Neural progenitor cell (in vitro differentiated cells): ENCODE results near the gene ARMH2.
"Not testable (repeated sequence)": the region's sequence is repeated elsewhere in the genome, so short reads cannot be mapped to it uniquely, and the experiment has no call there.

Source experiments
- CTCF ChIP-seq: fragments of 200-600 bp; sonication (generic); IDR thresholded peaks from 2 replicates; pipeline ENCODE4 v1.5.1; 2017; ENCODE audit warnings: antibody characterized with exemption, mild to moderate bottlenecking
- EZH2 ChIP-seq: fragments of 200-600 bp; sonication (generic); IDR thresholded peaks from 2 replicates; pipeline ENCODE4 v1.6.1; 2017; ENCODE audit warnings: antibody characterized with exemption, mild to moderate bottlenecking, moderate library complexity

GRCh38 chr6:24754378-24754777 lies 44.3 kb downstream of the ARMH2 start:
- TF ChIP-seq EZH2, CTCF: not testable (repeated sequence)
